HCT116 (cell line): Measurements from ENCODE around the gene KIAA1328.

Experiments
- CEBPB ChIP-seq: IDR thresholded peaks from 2 replicates; pipeline ENCODE4 v1.6.1; 2012; ENCODE audit warnings: low read depth
- ELF1 ChIP-seq: IDR thresholded peaks from 2 replicates; pipeline ENCODE4 v1.6.1; 2012; ENCODE audit warnings: low read depth, borderline replicate concordance
- EZH2 ChIP-seq: fragments of 200-600 bp; sonication (generic); IDR thresholded peaks from 2 replicates; pipeline ENCODE4 v1.6.1; 2017; ENCODE audit warnings: antibody characterized with exemption, mixed run types
- EZH2phosphoT487 ChIP-seq: fragments of 200-600 bp; IDR thresholded peaks from 2 replicates; pipeline ENCODE4 v1.6.1; 2018; ENCODE audit warnings: antibody characterized with exemption, borderline replicate concordance
- POLR2A ChIP-seq: IDR thresholded peaks from 2 replicates; pipeline ENCODE4 v1.7.0; 2011; ENCODE audit warnings: borderline replicate concordance; ENCODE audit not compliant: insufficient read depth, insufficient read length; ENCODE audit errors: extremely low read depth
- RAD21 ChIP-seq: IDR thresholded peaks from 2 replicates; pipeline ENCODE4 v1.6.1; 2012; ENCODE audit warnings: low read depth, mild to moderate bottlenecking
- SP1 ChIP-seq: IDR thresholded peaks from 2 replicates; pipeline ENCODE4 v1.6.1; 2012; ENCODE audit warnings: low read depth
- ZNF274 ChIP-seq: fragments of 200-500 bp; sonication (Bioruptor generic); IDR thresholded peaks from 2 replicates; pipeline ENCODE4 v1.6.1; 2014; ENCODE audit warnings: mild to moderate bottlenecking, low read depth, low read length, inconsistent platforms
- TF ChIP-seq, protein P1 (sequence below), 3 experiments: fragments of 200-600 bp in 1 of 3; sonication (generic) in 1 of 3; IDR thresholded peaks in 2 of 3; conservative IDR thresholded peaks in 1 of 3; 2 replicates each; pipeline ENCODE4 v1.5.1; 2012 to 2017; ENCODE audit warnings: low read depth in 2 of 3, low read length in 2 of 3, antibody characterized with exemption in 1 of 3, borderline replicate concordance in 1 of 3, control low read depth in 1 of 3, mild to moderate bottlenecking in 1 of 3, mixed read lengths in 1 of 3, mixed run types in 1 of 3, moderate library complexity in 1 of 3; ENCODE audit not compliant: insufficient read depth in 1 of 3
- TF ChIP-seq, protein P2 (sequence below): IDR thresholded peaks from 2 replicates; pipeline ENCODE4 v1.6.1; 2012

DNA sequence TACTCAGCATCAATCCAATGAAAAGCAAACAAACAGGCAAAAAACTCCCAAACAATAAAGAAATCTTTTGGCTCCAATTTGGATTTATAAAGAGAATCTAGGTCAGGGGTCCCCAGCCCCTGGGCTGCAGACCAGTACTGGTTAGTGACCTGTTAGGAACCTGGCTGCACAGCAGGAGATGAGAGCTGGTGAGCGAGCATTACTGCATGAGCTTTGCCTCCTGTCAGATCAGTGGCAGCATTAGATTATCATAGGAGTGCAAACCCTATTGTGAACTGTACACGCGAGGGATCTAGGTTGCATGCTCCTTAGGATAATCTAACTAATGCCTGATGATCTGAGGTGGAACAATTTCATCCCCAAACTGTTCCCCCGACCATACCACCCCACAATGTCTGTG lies 102.2 kb downstream of the KIAA1328 start:
- TF ChIP-seq SP1: no peak
- TF ChIP-seq POLR2A: no peak
- TF ChIP-seq, protein P1, sequence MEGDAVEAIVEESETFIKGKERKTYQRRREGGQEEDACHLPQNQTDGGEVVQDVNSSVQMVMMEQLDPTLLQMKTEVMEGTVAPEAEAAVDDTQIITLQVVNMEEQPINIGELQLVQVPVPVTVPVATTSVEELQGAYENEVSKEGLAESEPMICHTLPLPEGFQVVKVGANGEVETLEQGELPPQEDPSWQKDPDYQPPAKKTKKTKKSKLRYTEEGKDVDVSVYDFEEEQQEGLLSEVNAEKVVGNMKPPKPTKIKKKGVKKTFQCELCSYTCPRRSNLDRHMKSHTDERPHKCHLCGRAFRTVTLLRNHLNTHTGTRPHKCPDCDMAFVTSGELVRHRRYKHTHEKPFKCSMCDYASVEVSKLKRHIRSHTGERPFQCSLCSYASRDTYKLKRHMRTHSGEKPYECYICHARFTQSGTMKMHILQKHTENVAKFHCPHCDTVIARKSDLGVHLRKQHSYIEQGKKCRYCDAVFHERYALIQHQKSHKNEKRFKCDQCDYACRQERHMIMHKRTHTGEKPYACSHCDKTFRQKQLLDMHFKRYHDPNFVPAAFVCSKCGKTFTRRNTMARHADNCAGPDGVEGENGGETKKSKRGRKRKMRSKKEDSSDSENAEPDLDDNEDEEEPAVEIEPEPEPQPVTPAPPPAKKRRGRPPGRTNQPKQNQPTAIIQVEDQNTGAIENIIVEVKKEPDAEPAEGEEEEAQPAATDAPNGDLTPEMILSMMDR (IDR thresholded peaks at IDR 0.05 in 2 of 3, conservative IDR thresholded peaks at IDR 0.05 in 1 of 3; ENCODE audit: borderline replicate concordance in 1 of 3, insufficient read depth in 1 of 3, low read depth in 2 of 3, low read length in 2 of 3): no peak
- TF ChIP-seq, protein P2, sequence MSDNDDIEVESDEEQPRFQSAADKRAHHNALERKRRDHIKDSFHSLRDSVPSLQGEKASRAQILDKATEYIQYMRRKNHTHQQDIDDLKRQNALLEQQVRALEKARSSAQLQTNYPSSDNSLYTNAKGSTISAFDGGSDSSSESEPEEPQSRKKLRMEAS: no peak
- no peak for TF ChIP-seq CEBPB
- TF ChIP-seq EZH2: no peak
- no peak for TF ChIP-seq ELF1
- no peak for TF ChIP-seq RAD21
- no peak for TF ChIP-seq EZH2phosphoT487
- TF ChIP-seq ZNF274: no peak
